A549 (cell line): Measurements from ENCODE around the gene FADS1. TPM values are rescaled to one million over a fixed set of nuclear protein-coding genes. Genes with fewer than 3 reads are reported as not detected.

Source experiments
- ATAC-seq, 2 experiments: fragments of 200-7000 bp in 1 of 2; fragments of >200 bp in 1 of 2; cut with Nextera tagmentation in 1 of 2; cut with Tn5 transposase in 1 of 2; 3 replicates each; pipeline versions ENCODE4 v1.8.0 to v1.9.1; 2018 to 2020; ENCODE audit warnings: mild to moderate bottlenecking in 1 of 2, moderate library complexity in 1 of 2
- CTCF ChIA-PET: fragments of 300-600 bp; sonication (Branson Sonifier 250); formaldehyde crosslinking; extraction: SDS; loops from one replicate; lab custom pipeline; 2021; ENCODE audit warnings: antibody characterized with exemption, inconsistent platforms; lab: Yijun Ruan, JAX
- POLR2A ChIA-PET: fragments of 350-600 bp; formaldehyde crosslinking; extraction: SDS; loops from one replicate; lab custom pipeline; 2021; ENCODE audit warnings: antibody characterized with exemption, inconsistent platforms; lab: Yijun Ruan, JAX
- DNase-seq, 2 experiments: peaks; one replicate each; pipeline versions ENCODE4 v3.0.0 to v3.0.0-alpha.2; 2011 to 2016; ENCODE audit warnings: low read depth in 1 of 2, low spot score in 1 of 2
- FAIRE-seq: peaks from 2 replicates; lab custom pipeline; 2011; peaks lifted over from hg19 to GRCh38; lab: Jason Lieb, UNC
- H3K27ac ChIP-seq, 2 experiments: fragments of >200 bp; sonication (Bioruptor Twin); formaldehyde crosslinking; 3 replicates each; pipeline ENCODE4 v1.5.1; 2016 to 2017
- H3K4me1 ChIP-seq: fragments of >200 bp; sonication (Bioruptor Twin); formaldehyde crosslinking; 3 replicates; pipeline ENCODE4 v1.6.1; 2016
- H3K4me2 ChIP-seq: fragments of >200 bp; sonication (Bioruptor Twin); formaldehyde crosslinking; 3 replicates; pipeline ENCODE4 v1.6.1; 2016
- H3K4me3 ChIP-seq: fragments of >200 bp; sonication (Bioruptor Twin); formaldehyde crosslinking; 3 replicates; pipeline ENCODE4 v1.5.1; 2016
- H3K9me3 ChIP-seq: fragments of >200 bp; sonication (Bioruptor Twin); formaldehyde crosslinking; 3 replicates; pipeline ENCODE4 v1.6.1; 2016
- CBX2 ChIP-seq: fragments of 200-600 bp; sonication (generic); IDR thresholded peaks from 2 replicates; pipeline ENCODE4 v1.6.1; 2016; ENCODE audit warnings: low read depth, mild to moderate bottlenecking, borderline replicate concordance
- CHD2 ChIP-seq: fragments of 150-350 bp; IDR thresholded peaks from 2 replicates; pipeline ENCODE4 v1.6.1; 2014; ENCODE audit warnings: low read length; ENCODE audit not compliant: partially characterized antibody
- EHMT2 ChIP-seq: fragments of 200-600 bp; sonication (generic); IDR thresholded peaks from 2 replicates; pipeline ENCODE4 v1.6.1; 2016; ENCODE audit warnings: antibody characterized with exemption, low read depth, mild to moderate bottlenecking, moderate library complexity
- EP300 ChIP-seq, 2 experiments: fragments of >200 bp; sonication (Bioruptor Twin); formaldehyde crosslinking; IDR thresholded peaks; 2 replicates in 1 of 2; 3 replicates in 1 of 2; pipeline ENCODE4 v1.6.1; 2016 to 2017
- FOSL2 ChIP-seq, 2 experiments: fragments of 450-650 bp in 1 of 2; fragments of >200 bp in 1 of 2; sonication (Bioruptor Twin) in 1 of 2; formaldehyde crosslinking; IDR thresholded peaks; 2 replicates each; pipeline versions ENCODE4 v1.5.0 to v1.6.1; 2016 to 2020; ENCODE audit warnings: mild to moderate bottlenecking in 1 of 2, moderate library complexity in 1 of 2
- FOXS1 ChIP-seq: fragments of 250-450 bp; sonication (Bioruptor Pico); IDR thresholded peaks from 2 replicates; pipeline ENCODE4 v1.5.0; 2020; ENCODE audit warnings: mild to moderate bottlenecking, moderate library complexity
- HDAC2 ChIP-seq: fragments of 200-600 bp; sonication (generic); IDR thresholded peaks from 2 replicates; pipeline ENCODE4 v1.6.1; 2016
- HEYL ChIP-seq: fragments of 250-450 bp; sonication (Bioruptor Pico); IDR thresholded peaks from 2 replicates; pipeline ENCODE4 v1.8.0; 2021; ENCODE audit warnings: mild to moderate bottlenecking, moderate library complexity
- HOXA7 ChIP-seq: fragments of 250-450 bp; sonication (Bioruptor Pico); IDR thresholded peaks from 2 replicates; pipeline ENCODE4 v1.5.0; 2020; ENCODE audit warnings: mild to moderate bottlenecking, moderate library complexity
- HOXB13 ChIP-seq: fragments of 250-450 bp; sonication (Bioruptor Pico); IDR thresholded peaks from 2 replicates; pipeline ENCODE4 v1.5.0; 2020; ENCODE audit warnings: low read depth, mild to moderate bottlenecking, moderate library complexity
- HOXB5 ChIP-seq: fragments of 250-450 bp; sonication (Bioruptor Pico); IDR thresholded peaks from 2 replicates; pipeline ENCODE4 v1.5.0; 2020; ENCODE audit warnings: mild to moderate bottlenecking, moderate library complexity
- JUN ChIP-seq, 2 experiments: fragments of >200 bp; sonication (Bioruptor Twin); formaldehyde crosslinking; IDR thresholded peaks; 2 replicates in 1 of 2; 3 replicates in 1 of 2; pipeline ENCODE4 v1.6.1; 2016 to 2017
- JUNB ChIP-seq: fragments of >200 bp; sonication (Bioruptor Twin); formaldehyde crosslinking; IDR thresholded peaks from 2 replicates; pipeline ENCODE4 v1.6.1; 2016
- KDM1A ChIP-seq: fragments of 200-600 bp; sonication (generic); IDR thresholded peaks from 2 replicates; pipeline ENCODE4 v1.6.1; 2016; ENCODE audit warnings: low read depth, mild to moderate bottlenecking
- KDM5A ChIP-seq: fragments of 200-600 bp; sonication (generic); IDR thresholded peaks from 2 replicates; pipeline ENCODE4 v1.6.1; 2016; ENCODE audit warnings: antibody characterized with exemption, mild to moderate bottlenecking
- MAFK ChIP-seq: fragments of 450-650 bp; IDR thresholded peaks from 2 replicates; pipeline ENCODE4 v1.6.1; 2014; ENCODE audit not compliant: partially characterized antibody
- PHF8 ChIP-seq: fragments of 200-600 bp; sonication (generic); IDR thresholded peaks from 2 replicates; pipeline ENCODE4 v1.6.1; 2016; ENCODE audit warnings: low read depth, mild to moderate bottlenecking, antibody characterized with exemption, moderate library complexity, borderline replicate concordance
- POLR2AphosphoS2 ChIP-seq: conservative IDR thresholded peaks from 2 replicates; pipeline ENCODE4 v1.6.1; 2012; ENCODE audit warnings: low read length, improper control_type of control experiment, inconsistent platforms
- RARB ChIP-seq: fragments of 250-450 bp; sonication (Bioruptor Pico); IDR thresholded peaks from 2 replicates; pipeline ENCODE4 v1.8.0; 2021; ENCODE audit warnings: mild to moderate bottlenecking, moderate library complexity
- SMC3 ChIP-seq: fragments of >200 bp; sonication (Bioruptor Twin); formaldehyde crosslinking; IDR thresholded peaks from 3 replicates; pipeline ENCODE4 v1.6.1; 2018; ENCODE audit warnings: inconsistent platforms
- SREBF2 ChIP-seq: fragments of 450-650 bp; IDR thresholded peaks from 2 replicates; pipeline ENCODE4 v1.6.1; 2014; ENCODE audit warnings: mild to moderate bottlenecking, moderate library complexity
- TFCP2L1 ChIP-seq: fragments of 250-450 bp; sonication (Bioruptor Pico); IDR thresholded peaks from 2 replicates; pipeline ENCODE4 v1.5.0; 2021; ENCODE audit warnings: mild to moderate bottlenecking
- ZNF302 ChIP-seq: fragments of 250-450 bp; sonication (Bioruptor Pico); IDR thresholded peaks from 2 replicates; pipeline ENCODE4 v1.9.0; 2021; ENCODE audit warnings: inconsistent platforms, mild to moderate bottlenecking, moderate library complexity
- WGBS: methylation state at CpG from one replicate; pipeline ENCODE4 v1.1.6; 2017; ENCODE audit errors: missing lambda C conversion rate; 5-methylcytosine and 5-hydroxymethylcytosine counted together
- polyA plus RNA-seq, 4 experiments: library from polyadenylated mRNA; depleted of rRNA in 3 of 4; stranded (reverse); fragments of >200 nt; fragmentation: RNase III in 1 of 4; extraction: RNeasy Plus Mini Kit Qiagen cat#74134 plus additional on column Dnase treatment in 1 of 4; gene quantifications; 2 replicates in 3 of 4; 3 replicates in 1 of 4; pipeline ENCODE4 v1.2.3, GENCODE V29; 2011 to 2017
- TF ChIP-seq, protein P1 (sequence below): IDR thresholded peaks from 2 replicates; pipeline ENCODE4 v1.6.1; 2012; ENCODE audit warnings: low read depth, borderline replicate concordance
- TF ChIP-seq, protein P2 (sequence below): fragments of 250-450 bp; sonication (Bioruptor Pico); IDR thresholded peaks from 2 replicates; pipeline ENCODE4 v1.5.0; 2021; ENCODE audit warnings: mild to moderate bottlenecking, moderate library complexity, borderline replicate concordance

FADS1 gene
- polyA plus RNA-seq, 2 of the 4 experiments (the other 2 are of a cell fraction), result 163 to 205 TPM

- H3K27ac ChIP-seq, result peak overlapping the region; percentile 95 to 99
- WGBS, result 13% methylated on average over 4 of the region's 4 CpGs
- CTCF ChIA-PET, result interaction anchor here (0.8 to 5.6 kb wide), 10 partner anchors 9 to 352 kb away, joined by 3 to 61 read pairs (median 10); no protein-coding TSS in a partner anchor
- H3K4me1 ChIP-seq, result peaks cover 75% of the 10 kb centered on the region
- POLR2A ChIA-PET, result no interaction called here
- ATAC-seq (peak in 1 of 2 experiments; percentile 10; a peak in 3 of 6 replicates), FAIRE-seq (no peak), DNase-seq (no peak)
- no peak for TF ChIP-seq HOXB13 (CRISPR knock-in tag)
- TF ChIP-seq JUNB, result no peak
- TF ChIP-seq SREBF2, result no peak
- no peak for TF ChIP-seq MAFK
- TF ChIP-seq, protein P1, sequence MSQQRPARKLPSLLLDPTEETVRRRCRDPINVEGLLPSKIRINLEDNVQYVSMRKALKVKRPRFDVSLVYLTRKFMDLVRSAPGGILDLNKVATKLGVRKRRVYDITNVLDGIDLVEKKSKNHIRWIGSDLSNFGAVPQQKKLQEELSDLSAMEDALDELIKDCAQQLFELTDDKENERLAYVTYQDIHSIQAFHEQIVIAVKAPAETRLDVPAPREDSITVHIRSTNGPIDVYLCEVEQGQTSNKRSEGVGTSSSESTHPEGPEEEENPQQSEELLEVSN, result no peak
- TF ChIP-seq EHMT2, result no peak
- TF ChIP-seq EP300 (IDR thresholded peaks at IDR 0.05), result no peak
- TF ChIP-seq, protein P2, sequence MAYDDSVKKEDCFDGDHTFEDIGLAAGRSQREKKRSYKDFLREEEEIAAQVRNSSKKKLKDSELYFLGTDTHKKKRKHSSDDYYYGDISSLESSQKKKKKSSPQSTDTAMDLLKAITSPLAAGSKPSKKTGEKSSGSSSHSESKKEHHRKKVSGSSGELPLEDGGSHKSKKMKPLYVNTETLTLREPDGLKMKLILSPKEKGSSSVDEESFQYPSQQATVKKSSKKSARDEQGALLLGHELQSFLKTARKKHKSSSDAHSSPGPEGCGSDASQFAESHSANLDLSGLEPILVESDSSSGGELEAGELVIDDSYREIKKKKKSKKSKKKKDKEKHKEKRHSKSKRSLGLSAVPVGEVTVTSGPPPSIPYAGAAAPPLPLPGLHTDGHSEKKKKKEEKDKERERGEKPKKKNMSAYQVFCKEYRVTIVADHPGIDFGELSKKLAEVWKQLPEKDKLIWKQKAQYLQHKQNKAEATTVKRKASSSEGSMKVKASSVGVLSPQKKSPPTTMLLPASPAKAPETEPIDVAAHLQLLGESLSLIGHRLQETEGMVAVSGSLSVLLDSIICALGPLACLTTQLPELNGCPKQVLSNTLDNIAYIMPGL (CRISPR knock-in tag), result no peak
- no peak for TF ChIP-seq PHF8
- TF ChIP-seq FOXS1, result no peak
- no peak for TF ChIP-seq POLR2AphosphoS2
- TF ChIP-seq HEYL (CRISPR knock-in tag), result no peak
- TF ChIP-seq KDM1A, result no peak
- TF ChIP-seq TFCP2L1, result no peak
- TF ChIP-seq HOXA7 (CRISPR knock-in tag), result no peak
- no peak for TF ChIP-seq RARB
- TF ChIP-seq JUN (IDR thresholded peaks at IDR 0.05), result no peak
- no peaks in the 10 kb centered on the region for H3K9me3 ChIP-seq
- peak overlapping the region; percentile 36 for H3K4me3 ChIP-seq
- H3K4me2 ChIP-seq, result peak overlapping the region; percentile 100
These were observed 60.7 kb downstream of the FADS1 start for GRCh38 chr11:61756147-61756451.

- H3K27ac ChIP-seq, result peak overlapping the region; percentile 95 to 99
- H3K4me3 ChIP-seq, result peak overlapping the region; percentile 19; the same call in 1 of the 3 replicates
- CTCF ChIA-PET, result interaction anchor here (0.8 to 5.6 kb wide), 10 partner anchors 8 to 353 kb away, joined by 3 to 61 read pairs (median 10); no protein-coding TSS in a partner anchor
- WGBS, result 87% methylated on average over 19 of the region's 31 CpGs
- no peak for DNase-seq
- ATAC-seq, result no peak
- H3K4me1 ChIP-seq, result peaks cover 70% of the 10 kb centered on the region
- no peaks in the 10 kb centered on the region for H3K9me3 ChIP-seq
- H3K4me2 ChIP-seq, result peak overlapping the region; percentile 100
- TF ChIP-seq ZNF302 (CRISPR knock-in tag) (no peak), HOXA7 (CRISPR knock-in tag) (no peak), EP300 (IDR thresholded peaks at IDR 0.05) (no peak), JUNB (no peak), CHD2 (no peak), HOXB5 (CRISPR knock-in tag) (no peak)
- TF ChIP-seq, all 56 proteins: peak for 0
- no peak for FAIRE-seq
- POLR2A ChIA-PET, result interaction anchor here (1.0 kb wide), 1 partner anchor 36 kb away, joined by 3 read pairs; no protein-coding TSS in a partner anchor
These were observed 62.0 kb downstream of the FADS1 start for GRCh38 chr11:61754534-61755482.

GRCh38 chr11:61753672-61754071, 63.1 kb downstream of the FADS1 start:
- POLR2A ChIA-PET, result no interaction called here
- H3K4me3 ChIP-seq, result peak overlapping the region; percentile 92
- H3K9me3 ChIP-seq, result no peaks in the 10 kb centered on the region
- DNase-seq, result no peak
- H3K4me2 ChIP-seq, result peak overlapping the region; percentile 100
- TF ChIP-seq FOSL2 (IDR thresholded peaks at IDR 0.05) (no peak), FOSL2 (CRISPR knock-in tag; IDR thresholded peaks at IDR 0.05) (no peak), EP300 (IDR thresholded peaks at IDR 0.05) (no peak), PHF8 (no peak), CBX2 (no peak), HDAC2 (no peak), KDM5A (no peak), SMC3 (no peak)
- TF ChIP-seq, all 56 proteins: peak for 0
- CTCF ChIA-PET, result interaction anchor here (0.7 to 4.7 kb wide), 12 partner anchors 10 to 354 kb away, joined by 3 to 20 read pairs (median 5); partner anchors contain the start of genes FEN1 and TMEM258
- ATAC-seq (no peak), FAIRE-seq (no peak)
- Histone ChIP-seq H3K27ac (peak overlapping the region; percentile 95 to 99), H3K4me1 (peaks cover 60% of the 10 kb centered on the region)
- 63% methylated on average over 5 of the region's 5 CpGs for WGBS
